Measurements from ENCODE around the gene LRIG1.

DNA sequence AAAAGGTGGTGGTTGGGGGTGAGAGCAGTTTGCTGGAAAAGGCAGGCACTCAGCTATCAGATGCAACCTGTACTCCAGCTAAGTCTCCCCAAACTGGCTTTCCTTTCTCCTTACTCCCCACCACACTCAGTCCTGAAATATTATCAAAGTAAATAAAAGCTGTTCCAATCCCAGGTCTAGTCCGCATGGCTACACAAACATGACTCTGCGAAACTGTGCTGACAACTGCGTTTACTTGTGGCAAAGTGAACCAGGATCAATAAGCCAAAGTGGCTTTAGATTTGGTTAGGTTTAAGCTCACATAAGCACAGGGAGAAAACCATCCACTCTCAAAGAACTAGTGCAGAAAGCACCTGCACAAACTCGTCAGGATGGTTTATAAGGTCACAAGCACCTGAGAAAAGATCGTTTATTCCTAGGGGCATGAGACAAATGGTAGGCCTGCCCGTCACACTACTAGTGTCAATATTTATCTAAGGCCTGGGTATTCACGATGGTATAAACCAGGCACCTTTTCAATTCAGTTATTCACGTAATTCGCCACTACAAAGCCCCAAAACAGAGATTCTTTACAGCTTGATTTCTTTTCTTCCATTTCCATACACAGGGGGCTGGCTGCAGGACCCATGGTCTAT lies 25.3 kb downstream of the LRIG1 start:
- TF ChIP-seq, protein P1, sequence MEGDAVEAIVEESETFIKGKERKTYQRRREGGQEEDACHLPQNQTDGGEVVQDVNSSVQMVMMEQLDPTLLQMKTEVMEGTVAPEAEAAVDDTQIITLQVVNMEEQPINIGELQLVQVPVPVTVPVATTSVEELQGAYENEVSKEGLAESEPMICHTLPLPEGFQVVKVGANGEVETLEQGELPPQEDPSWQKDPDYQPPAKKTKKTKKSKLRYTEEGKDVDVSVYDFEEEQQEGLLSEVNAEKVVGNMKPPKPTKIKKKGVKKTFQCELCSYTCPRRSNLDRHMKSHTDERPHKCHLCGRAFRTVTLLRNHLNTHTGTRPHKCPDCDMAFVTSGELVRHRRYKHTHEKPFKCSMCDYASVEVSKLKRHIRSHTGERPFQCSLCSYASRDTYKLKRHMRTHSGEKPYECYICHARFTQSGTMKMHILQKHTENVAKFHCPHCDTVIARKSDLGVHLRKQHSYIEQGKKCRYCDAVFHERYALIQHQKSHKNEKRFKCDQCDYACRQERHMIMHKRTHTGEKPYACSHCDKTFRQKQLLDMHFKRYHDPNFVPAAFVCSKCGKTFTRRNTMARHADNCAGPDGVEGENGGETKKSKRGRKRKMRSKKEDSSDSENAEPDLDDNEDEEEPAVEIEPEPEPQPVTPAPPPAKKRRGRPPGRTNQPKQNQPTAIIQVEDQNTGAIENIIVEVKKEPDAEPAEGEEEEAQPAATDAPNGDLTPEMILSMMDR (conservative IDR thresholded peaks at IDR 0.05; ENCODE audit: low read depth, low read length): no peak
- no peak for TF ChIP-seq EZH2 (IDR thresholded peaks at IDR 0.05; ENCODE audit: low read length, unreplicated experiment)

Measured in PC-3 (cell line).